GM21576 (cell line): ENCODE results near the gene HGS.

Experiments used
- ATAC-seq: cut with Tn5 transposase; IDR thresholded peaks from one replicate; pipeline ENCODE4 v1.9.1; 2021; ENCODE audit warnings: mild to moderate bottlenecking, moderate library complexity; ENCODE audit not compliant: unreplicated experiment

The HGS gene

DNA sequence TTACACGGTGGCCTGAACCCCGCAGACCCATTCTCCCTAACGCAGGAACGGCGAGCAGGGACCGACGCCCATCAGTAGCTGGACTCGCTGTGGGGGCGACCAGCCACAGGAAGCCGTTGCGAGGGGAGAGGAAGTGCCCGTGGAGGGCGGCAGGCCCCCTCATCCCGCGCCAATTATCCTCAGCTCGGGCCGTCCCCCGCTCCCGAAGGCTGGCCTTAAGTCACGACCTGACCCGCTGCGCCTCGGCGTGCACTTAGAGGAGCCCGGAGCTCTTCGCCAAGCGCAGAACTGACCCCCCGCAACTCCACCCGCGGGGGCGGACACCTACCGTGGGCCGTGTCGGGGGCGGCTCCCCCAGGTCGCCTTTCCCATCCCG, 615 bp upstream of the HGS start:
- peak; percentile 9 for ATAC-seq

DNA sequence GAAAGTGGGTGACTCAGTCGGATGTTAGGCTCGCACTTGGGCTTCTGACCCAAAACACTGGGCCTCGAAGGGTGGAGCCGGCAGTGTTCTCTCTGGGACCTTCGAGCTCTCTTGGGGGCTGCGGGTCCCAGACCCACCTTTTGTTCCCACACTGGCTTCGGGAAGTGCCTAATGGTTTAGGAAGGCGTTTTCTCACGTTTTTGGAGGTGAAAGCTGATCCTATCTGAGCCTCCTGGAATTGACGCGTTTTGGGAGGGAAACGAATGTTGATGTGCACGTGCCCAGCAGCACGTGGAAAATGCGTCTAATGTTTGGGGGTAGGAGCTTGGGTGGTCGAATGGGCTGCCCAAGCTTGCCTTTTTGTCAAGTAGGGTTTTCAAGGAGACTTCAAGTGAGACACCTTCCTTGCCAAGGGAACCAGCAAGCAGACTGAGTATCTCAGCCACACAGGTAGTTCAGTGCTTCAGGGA, 666 bp downstream of the HGS start:
- ATAC-seq: no peak

DNA sequence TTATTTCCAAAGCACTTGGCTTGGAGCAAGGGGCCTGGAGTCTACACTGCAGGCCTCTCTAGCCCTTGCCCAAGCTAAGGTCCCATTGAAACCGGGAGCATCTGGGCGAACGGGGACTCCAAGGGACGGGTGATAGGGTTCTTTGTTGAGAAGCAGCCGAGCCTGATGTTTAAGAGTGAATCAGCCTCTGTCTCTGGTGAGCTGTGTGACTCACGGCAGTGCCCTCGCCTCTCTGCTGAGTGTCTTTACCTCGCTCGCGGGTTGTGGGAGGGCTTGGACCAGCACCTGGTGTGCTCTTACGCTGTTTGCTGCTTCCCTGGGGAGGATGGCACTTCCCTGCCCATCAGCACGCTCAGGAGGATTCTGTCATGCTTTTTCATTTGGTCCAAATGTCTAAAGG, 1.3 kb downstream of the HGS start:
- no peak for ATAC-seq

DNA sequence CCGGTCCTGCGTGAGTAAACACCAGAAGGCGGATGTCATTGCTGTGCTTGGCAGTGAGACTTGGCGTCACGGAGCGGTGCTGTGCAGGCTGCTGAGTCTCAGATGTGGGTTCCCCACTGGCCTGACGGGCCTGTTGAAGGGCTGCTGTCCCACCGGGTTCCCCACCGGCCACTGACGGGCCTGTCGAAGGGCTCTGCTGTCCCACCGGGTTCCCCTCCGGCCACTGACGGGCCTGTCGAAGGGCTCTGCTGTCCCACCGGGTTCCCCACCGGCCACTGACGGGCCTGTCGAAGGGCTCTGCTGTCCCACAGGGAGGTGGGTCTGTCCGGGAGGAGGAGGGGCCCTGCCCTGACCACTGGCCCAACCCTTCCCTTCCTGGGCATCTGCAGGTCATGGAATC, 2.8 kb downstream of the HGS start:
- ATAC-seq: no peak

DNA sequence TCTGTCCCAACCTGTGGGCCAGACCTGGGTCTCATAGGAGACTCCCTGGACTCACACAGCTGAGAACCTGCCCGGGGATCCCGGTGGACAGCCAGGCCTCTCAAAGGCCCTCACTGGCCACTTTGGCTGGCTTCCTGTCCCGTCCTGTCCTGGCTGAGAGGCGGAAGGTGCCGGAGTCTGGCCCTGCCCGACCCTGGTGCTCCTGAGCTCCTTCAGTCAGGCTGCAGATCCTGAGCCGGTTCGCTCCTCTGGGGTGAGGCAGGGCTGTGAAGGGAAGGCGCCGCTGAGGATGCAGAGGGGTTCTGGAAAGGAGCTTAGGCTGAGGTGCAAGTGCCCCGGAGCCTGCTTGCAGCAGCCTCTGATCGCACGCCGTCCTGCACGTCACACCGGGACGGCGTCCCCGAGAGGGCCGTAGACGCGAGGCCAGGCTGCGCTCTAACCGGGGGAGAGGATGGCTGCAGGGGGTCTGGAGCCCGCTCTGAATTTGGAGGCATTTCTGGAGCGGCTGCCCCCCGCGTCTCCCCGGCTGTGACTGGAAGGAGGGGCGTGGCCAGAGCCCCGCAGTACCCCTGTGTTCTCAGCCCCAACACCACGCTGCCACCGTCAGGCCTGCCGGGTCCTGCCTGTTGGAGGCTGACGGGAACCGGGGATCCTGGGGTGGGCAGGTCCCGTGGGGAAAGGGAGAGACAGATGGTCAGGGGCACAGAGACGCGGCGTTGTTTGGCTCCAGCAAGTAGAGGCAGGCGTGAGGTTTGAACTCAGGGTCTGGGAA, 4.1 kb downstream of the HGS start:
- no peak for ATAC-seq

DNA sequence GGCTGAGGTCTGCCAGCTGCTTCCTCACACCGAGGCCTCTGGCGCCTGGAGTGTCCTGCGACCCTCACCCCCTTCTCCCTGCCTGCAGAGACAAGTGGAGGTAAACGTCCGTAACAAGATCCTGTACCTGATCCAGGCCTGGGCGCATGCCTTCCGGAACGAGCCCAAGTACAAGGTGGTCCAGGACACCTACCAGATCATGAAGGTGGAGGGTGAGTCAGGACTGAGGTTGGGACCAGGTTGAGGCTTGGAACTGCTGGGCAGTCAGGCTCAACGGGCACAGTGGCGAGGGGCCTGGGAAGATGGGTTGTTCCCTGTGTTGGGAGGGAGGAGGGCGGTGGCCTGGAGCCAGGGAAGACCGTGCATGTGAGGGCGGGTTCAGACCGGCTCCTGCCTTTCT, 4.8 kb downstream of the HGS start:
- ATAC-seq: no peak

DNA sequence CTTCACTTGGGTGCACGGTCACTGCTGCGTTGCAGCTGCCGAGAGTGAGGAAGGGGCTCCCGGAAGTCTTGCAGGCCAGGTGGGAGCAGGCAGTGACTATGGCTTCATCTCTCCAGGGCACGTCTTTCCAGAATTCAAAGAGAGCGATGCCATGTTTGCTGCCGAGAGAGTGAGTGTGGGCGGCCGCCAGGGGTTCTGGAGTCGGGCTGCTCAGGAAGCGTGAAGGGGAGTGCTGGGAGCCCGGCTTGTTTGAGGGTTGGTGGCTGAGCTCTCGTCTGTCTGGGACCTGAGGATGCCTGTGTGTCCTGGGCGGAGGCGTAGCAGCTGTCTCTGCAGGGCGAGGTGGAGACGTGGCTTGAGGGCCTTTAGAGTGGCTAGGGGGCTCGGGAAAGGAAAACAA, 6.3 kb downstream of the HGS start:
- ATAC-seq: no peak

DNA sequence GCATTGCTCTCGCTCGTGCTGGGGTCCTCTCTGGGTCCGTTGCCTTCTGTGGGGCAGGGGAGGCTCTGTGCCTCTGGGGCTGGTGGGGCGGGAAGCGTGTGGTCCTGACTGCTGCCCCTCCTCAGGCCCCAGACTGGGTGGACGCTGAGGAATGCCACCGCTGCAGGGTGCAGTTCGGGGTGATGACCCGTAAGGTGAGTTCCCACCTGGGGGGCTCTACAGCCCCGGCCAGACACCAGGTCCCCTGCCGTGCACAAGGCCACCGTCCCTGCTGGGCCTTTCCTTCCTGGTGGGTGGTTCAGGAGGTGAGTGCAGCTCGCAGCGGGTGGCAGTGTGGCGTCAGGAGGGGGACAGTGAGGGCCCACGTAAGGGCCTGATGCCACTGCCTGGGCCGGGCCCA, 6.7 kb downstream of the HGS start:
- no peak for ATAC-seq

DNA sequence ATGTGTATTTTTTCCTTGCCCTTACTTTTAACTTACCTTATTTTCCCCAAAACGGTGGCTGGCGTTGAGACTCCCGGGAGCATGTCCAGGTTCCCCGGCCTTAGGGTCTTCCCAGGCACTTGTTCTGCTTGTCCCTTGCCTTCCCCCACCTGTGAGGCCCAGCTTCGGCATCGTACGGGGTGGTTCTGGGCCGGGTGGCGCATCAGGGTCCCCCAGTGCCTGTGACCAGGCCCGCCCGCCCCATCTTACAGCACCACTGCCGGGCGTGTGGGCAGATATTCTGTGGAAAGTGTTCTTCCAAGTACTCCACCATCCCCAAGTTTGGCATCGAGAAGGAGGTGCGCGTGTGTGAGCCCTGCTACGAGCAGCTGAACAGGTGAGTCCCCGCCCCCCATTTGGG, 7.4 kb downstream of the HGS start:
- no peak for ATAC-seq

DNA sequence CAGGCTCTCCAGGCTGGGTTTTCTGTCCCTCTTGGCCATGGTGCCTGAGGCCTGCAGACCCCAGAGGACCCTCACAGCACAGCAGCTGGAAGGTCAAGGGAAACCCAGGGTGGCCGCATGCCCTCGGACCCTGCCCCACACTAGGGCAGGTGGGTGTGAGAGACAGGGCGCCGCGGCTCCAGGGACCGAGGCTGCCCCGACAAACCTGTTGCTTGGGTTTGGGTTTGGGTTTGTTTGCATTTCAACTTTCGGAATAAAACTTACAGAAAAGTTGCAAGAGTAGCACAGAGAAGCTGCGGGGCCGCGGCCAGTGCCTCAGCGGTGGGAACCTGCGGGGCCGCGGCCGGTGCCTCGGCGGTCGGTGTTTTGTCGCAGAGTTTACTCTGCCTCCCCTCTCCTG, 7.8 kb downstream of the HGS start:
- no peak for ATAC-seq

DNA sequence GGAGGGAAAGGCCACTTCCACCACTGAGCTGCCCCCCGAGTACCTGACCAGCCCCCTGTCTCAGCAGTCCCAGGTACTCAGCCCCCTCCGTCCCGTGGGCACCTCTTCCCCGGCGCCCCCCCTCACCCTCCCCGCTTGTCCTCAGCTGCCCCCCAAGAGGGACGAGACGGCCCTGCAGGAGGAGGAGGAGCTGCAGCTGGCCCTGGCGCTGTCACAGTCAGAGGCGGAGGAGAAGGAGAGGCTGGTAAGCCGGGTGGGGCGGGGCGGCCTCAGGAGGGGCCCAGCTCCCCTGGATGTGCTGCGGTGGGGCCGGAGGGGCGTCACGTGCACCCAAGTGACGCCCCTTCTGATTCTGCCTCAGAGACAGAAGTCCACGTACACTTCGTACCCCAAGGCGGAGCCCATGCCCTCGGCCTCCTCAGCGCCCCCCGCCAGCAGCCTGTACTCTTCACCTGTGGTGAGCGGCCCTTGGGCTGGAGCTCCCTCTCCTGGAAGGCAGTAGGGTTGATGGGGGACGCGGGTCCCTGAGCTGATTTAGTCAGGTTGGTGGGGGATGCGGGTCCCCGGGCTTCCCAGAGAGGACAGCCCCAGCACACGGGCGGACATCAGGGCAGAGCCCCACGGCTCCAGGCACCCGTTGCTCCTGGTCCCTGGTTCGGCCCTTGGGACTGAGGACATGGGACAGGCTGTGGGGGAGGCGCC, 9.8 kb downstream of the HGS start:
- no peak for ATAC-seq

DNA sequence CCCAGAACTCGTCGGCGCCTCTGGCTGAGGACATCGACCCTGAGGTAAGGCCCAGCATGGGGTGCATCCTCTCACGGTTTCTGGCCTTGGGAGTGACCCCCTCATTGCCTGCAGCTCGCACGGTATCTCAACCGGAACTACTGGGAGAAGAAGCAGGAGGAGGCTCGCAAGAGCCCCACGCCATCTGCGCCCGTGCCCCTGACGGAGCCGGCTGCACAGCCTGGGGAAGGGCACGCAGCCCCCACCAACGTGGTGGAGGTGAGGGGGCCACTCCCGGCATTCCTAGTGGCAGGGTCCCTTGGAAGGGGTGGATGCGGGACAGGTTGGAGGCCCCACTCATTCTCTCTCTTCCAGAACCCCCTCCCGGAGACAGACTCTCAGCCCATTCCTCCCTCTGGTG, 11.0 kb downstream of the HGS start:
- ATAC-seq: no peak

DNA sequence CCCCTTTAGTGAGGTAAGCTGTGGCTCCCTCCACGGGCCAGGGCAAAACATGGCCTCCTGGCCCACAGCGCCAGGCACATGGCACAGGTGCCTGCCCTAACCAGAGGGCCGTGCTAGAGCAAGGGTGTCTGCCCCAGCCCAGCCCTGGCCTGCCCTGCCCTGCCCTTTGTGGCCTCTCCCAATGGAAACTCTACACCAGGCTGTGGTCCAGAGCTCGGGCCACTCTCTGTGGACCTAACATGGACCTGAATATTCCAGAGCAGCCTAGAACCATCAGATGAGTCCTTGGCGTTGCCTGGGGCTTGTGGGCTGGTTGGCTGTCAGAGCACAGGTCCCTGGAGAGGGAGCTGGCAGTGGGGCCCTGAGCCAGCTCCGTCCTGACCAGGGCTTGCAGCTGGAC, 11.4 kb downstream of the HGS start:
- no peak for ATAC-seq

DNA sequence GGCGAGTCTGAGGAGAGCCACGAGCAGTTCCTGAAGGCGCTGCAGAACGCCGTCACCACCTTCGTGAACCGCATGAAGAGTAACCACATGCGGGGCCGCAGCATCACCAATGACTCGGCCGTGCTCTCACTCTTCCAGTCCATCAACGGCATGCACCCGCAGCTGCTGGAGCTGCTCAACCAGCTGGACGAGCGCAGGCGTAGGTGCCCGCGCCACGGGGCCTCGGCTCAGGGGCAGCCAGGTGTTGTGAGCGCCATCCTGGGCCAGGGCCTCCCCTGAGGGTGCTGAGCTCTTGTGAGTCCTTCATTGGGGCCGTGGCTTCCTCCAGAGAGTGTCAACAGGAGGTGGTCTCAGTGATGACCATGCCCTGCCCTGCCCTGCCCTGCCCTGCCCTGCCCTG, 12.0 kb downstream of the HGS start:
- no peak for ATAC-seq

DNA sequence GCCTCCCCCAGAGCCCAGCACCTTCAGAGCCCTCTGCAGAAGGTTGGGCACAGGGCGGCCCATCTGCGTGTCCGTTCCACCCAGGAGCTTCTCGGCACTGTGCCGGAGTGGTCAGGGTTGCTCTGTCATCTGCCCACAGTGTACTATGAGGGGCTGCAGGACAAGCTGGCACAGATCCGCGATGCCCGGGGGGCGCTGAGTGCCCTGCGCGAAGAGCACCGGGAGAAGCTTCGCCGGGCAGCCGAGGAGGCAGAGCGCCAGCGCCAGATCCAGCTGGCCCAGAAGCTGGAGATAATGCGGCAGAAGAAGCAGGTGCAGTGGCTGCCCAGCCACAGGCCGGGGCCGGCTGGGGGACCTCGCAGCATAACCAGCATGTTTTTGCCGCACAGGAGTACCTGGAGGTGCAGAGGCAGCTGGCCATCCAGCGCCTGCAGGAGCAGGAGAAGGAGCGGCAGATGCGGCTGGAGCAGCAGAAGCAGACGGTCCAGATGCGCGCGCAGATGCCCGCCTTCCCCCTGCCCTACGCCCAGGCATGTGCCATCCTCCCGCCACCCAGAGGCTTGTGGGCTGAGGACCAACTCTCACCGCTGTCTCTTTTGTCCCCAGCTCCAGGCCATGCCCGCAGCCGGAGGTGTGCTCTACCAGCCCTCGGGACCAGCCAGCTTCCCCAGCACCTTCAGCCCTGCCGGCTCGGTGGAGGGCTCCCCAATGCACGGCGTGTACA, 12.6 kb downstream of the HGS start:
- ATAC-seq: no peak

DNA sequence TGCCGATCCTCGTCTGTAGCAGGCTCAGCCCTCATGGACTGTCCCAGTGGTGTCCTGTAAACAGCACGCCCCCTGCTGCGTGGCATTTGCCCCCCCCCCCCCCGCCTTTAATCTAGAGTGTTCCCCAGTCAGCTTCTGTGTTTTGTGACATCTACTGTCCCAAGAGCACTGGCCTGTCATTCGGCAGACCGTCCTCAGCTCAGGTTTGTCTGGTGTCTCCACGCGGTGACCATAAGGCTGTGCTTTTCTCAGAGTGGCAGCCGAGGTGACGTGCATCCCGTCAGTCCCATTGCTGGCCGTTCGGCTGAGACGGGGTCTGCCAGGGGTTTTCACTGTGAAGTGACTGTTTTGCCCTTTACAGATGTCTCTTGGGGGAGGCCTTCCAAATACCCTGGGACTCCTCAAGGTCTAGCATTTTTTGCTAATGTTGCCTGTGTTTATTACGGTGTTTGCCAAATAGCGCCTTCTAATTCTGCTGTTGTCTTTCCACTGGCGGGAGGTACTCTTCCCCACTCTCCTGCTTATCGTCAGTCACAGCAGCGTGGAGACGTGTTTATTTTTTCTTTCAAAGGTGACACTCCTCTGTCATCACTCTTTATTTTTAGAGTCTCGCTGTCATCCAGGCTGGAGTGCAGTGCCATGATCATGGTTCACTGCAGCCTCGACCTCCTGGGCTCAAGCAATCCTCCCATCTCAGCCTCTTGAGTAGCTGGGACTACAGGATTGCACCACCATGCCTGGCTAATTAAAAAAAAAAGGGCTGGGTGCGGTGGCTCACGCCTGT, 13.6 kb downstream of the HGS start:
- ATAC-seq: no peak

DNA sequence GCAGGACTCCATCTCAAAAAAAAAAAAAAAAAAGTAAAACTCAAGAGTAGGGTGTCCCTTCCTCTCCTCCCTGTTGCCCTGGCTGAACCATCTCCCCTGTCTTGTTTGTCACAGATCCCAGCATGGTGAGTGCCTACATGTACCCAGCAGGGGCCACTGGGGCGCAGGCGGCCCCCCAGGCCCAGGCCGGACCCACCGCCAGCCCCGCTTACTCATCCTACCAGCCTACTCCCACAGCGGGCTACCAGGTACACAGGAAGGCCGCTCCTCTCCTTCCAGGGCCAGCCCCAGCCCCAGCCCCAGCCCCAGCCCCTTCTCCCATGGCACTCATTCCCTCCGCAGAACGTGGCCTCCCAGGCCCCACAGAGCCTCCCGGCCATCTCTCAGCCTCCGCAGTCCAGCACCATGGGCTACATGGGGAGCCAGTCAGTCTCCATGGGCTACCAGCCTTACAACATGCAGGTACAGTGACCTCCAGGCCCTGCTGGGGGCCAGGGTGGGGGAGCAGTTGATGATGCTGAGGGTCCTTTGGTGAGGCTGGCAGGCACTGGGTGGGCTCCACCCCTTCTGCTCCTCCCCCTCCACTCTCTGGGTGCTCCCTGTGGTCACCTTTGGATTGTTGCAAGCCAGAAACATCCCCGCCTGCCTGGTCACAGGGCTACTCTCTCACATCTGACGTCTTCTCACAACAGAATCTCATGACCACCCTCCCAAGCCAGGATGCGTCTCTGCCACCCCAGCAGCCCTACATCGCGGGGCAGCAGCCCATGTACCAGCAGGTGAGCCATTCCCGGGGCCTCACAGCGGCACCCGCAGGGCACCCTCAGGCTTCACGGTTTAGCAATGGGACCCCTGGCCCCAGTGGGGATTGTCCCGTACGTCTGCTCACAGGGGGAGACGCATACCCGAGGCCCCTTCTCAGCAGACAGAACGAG, 16.8 kb downstream of the HGS start:
- ATAC-seq: no peak

DNA sequence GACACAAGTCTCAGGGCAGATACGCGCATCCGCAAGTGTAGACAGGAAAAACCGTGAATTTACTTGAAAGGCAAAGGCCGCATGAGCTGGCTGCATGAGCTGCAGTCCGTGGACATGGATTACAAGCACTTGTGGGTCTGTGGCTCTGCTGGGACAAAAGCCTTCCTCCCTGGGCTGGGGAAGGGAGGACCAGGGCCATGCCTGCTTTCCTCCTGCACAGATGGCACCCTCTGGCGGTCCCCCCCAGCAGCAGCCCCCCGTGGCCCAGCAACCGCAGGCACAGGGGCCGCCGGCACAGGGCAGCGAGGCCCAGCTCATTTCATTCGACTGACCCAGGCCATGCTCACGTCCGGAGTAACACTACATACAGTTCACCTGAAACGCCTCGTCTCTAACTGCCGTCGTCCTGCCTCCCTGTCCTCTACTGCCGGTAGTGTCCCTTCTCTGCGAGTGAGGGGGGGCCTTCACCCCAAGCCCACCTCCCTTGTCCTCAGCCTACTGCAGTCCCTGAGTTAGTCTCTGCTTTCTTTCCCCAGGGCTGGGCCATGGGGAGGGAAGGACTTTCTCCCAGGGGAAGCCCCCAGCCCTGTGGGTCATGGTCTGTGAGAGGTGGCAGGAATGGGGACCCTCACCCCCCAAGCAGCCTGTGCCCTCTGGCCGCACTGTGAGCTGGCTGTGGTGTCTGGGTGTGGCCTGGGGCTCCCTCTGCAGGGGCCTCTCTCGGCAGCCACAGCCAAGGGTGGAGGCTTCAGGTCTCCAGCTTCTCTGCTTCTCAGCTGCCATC, 17.7 kb downstream of the HGS start:
- no peak for ATAC-seq
